Measurements from ENCODE around the gene TMEM60. TPM values are rescaled to one million over a fixed set of nuclear protein-coding genes. Genes with fewer than 3 reads are reported as not detected.

Gene TMEM60
- total and polyA plus RNA-seq, 8 donors = 8.8 to 18.2 (median 14.5) TPM; not detected in 2

DNA sequence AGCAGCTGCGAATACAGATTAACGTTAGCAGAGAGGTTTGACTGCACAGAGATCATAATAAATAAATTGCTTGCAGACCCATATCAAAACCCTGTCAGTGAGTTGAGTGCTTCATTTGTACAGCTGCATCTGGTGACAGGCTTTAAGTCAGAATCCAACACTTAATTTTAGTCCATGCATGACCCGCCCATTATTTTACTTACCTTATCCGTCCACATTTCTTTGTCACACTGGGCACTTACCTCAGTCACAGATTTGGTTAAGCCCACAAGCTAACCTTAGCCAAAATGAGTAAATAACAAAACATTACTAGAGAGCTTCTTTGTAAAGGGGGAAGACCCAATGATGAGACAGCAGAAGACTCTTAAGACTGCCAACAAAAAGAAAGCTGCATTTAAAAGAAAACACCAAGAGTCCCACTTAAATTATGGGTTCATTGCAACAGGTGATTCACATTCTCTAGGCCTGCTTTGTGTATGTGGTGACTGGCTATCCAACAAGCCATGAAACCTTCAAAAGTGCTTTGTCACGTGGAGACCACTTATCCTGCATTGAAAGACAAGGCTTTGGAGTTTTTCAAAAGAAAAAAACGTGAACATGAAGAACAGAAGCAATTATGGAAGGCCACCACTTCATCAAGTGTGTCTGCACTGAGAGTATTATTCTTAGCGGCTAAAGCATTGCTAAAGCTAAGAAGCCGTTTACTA is 32.6 kb upstream of the TMEM60 start:
- Histone ChIP-seq H3K27me3 (no peaks in the 10 kb centered on the region), H3K36me3 (no peaks in the 10 kb centered on the region), H3K4me3 (no peak overlapping the region), H3K9me3 (peaks cover 0 to 8% (median 0%) of the 10 kb centered on the region in 4 donors), H3K4me1 (peaks cover 0 to 14% (median 3%) of the 10 kb centered on the region in 4 donors), H3K27ac (no peak overlapping the region)
- 83 to 90% (median 88%) methylated on average over 8 of the region's 8 CpGs for WGBS, 5 donors
- DNase-seq = no peak
- TF ChIP-seq POLR2A (IDR thresholded peaks at IDR 0.05) (no peak), CTCF (IDR thresholded peaks at IDR 0.05) (no peak), EP300 (IDR thresholded peaks at IDR 0.05) (no peak), POLR2AphosphoS5 (IDR thresholded peaks at IDR 0.05) (no peak)
- intact Hi-C loops (cut with DNase I; ENCODE audit: low total_unique reads) = no loop called here

- H3K36me3 ChIP-seq = no peaks in the 10 kb centered on the region
- 30 to 49% (median 39%) methylated on average over 2 of the region's 2 CpGs for WGBS, 5 donors
- DNase-seq = no peak
- no peak overlapping the region for H3K4me3 ChIP-seq
- H3K9me3 ChIP-seq = peaks cover 0 to 13% (median 3%) of the 10 kb centered on the region in 4 donors
- H3K4me1 ChIP-seq = no peaks in the 10 kb centered on the region
- H3K27me3 ChIP-seq = no peaks in the 10 kb centered on the region
- intact Hi-C loops (cut with DNase I; ENCODE audit: low total_unique reads) = no loop called here
- TF ChIP-seq POLR2AphosphoS5 (IDR thresholded peaks at IDR 0.05) (no peak), EP300 (IDR thresholded peaks at IDR 0.05) (no peak), POLR2A (IDR thresholded peaks at IDR 0.05) (no peak), CTCF (IDR thresholded peaks at IDR 0.05) (no peak)
- H3K27ac ChIP-seq = no peak overlapping the region
Measured at GRCh38 chr7:77827999-77828398, 29.8 kb upstream of the TMEM60 start.

- TF ChIP-seq POLR2A (IDR thresholded peaks at IDR 0.05) = no peak
- TF ChIP-seq CTCF (IDR thresholded peaks at IDR 0.05) = no peak
- TF ChIP-seq EP300 (IDR thresholded peaks at IDR 0.05) = no peak
- TF ChIP-seq POLR2AphosphoS5 (IDR thresholded peaks at IDR 0.05) = no peak
- Histone ChIP-seq H3K36me3 (no peaks in the 10 kb centered on the region), H3K27me3 (no peaks in the 10 kb centered on the region), H3K4me3 (no peak overlapping the region), H3K9me3 (peaks cover 5 to 26% (median 12%) of the 10 kb centered on the region in 4 donors), H3K4me1 (no peaks in the 10 kb centered on the region), H3K27ac (no peak overlapping the region)
- intact Hi-C loops (cut with DNase I; ENCODE audit: low total_unique reads) = no loop called here
- DNase-seq = no peak
- WGBS, 5 donors = 90 to 93% (median 93%) methylated on average over 2 of the region's 2 CpGs
Measured at GRCh38 chr7:77826300-77826699, 28.1 kb upstream of the TMEM60 start.

DNA sequence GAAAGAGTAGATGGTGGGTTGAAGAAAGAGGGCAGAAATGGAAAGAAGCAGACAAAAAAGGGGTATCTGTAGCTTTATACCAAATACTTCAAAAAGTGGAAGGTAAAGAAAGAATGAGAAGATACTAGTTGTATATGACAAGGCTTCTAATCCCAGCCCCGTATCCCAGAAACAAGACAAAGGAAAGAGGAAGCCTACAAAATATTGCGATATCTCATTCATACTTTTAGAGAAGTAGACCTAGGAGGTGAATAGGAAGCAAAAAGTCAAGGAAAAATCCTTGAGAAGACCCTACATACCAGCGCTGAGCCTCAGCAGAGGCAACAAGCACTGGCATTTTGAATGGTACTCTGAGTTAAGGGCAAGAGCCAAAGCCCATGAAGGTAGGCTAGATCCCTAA is 26.9 kb upstream of the TMEM60 start:
- Histone ChIP-seq H3K4me1 (no peaks in the 10 kb centered on the region), H3K36me3 (peaks cover 0 to 6% (median 2%) of the 10 kb centered on the region in 4 donors), H3K9me3 (peaks cover 12 to 38% (median 23%) of the 10 kb centered on the region in 4 donors), H3K27me3 (no peaks in the 10 kb centered on the region), H3K4me3 (no peak overlapping the region), H3K27ac (no peak overlapping the region)
- 87 to 97% (median 95%) methylated on average over 3 of the region's 3 CpGs for WGBS, 5 donors
- TF ChIP-seq POLR2A (IDR thresholded peaks at IDR 0.05) = no peak
- intact Hi-C loops (cut with DNase I; ENCODE audit: low total_unique reads) = no loop called here
- no peak for DNase-seq

GRCh38 chr7:77824636-77825035 is 26.4 kb upstream of the TMEM60 start:
- intact Hi-C loops (cut with DNase I; ENCODE audit: low total_unique reads) = no loop called here
- peaks cover 13 to 43% (median 28%) of the 10 kb centered on the region in 4 donors for H3K9me3 ChIP-seq
- H3K27me3 ChIP-seq = no peaks in the 10 kb centered on the region
- DNase-seq = no peak
- no peak overlapping the region for H3K4me3 ChIP-seq
- TF ChIP-seq EP300 (IDR thresholded peaks at IDR 0.05) = no peak
- no peak for TF ChIP-seq POLR2AphosphoS5 (IDR thresholded peaks at IDR 0.05)
- TF ChIP-seq CTCF (IDR thresholded peaks at IDR 0.05) = no peak
- H3K4me1 ChIP-seq = no peaks in the 10 kb centered on the region
- peaks cover 0 to 10% (median 4%) of the 10 kb centered on the region in 4 donors for H3K36me3 ChIP-seq
- H3K27ac ChIP-seq = no peak overlapping the region
- WGBS, 5 donors = 93 to 100% (median 97%) methylated on average over 5 of the region's 5 CpGs
